Esophagus muscularis mucosa (tissue), 4 donors: Measurements from ENCODE around the gene TP53BP1. TPM values are rescaled to one million over a fixed set of nuclear protein-coding genes. Genes with fewer than 3 reads are reported as not detected.

ENCODE experiments used
- DNase-seq: peaks from one replicate; pipeline ENCODE4 v3.0.0-alpha.2; 2017; ENCODE audit errors: extremely low spot score
- H3K27ac ChIP-seq, 4 donors: fragments of 200-600 bp; sonication (generic); replicated peaks in 1 of 4; 1 replicate in 3 of 4; 2 replicates in 1 of 4; pipeline ENCODE4 v1.5.1; 2016 to 2019; ENCODE audit warnings: mild to moderate bottlenecking in 1 of 4
- H3K27me3 ChIP-seq, 4 donors: fragments of 200-600 bp; sonication (generic); one replicate each; pipeline versions ENCODE4 v1.5.1 to v1.6.0; 2016 to 2019
- H3K36me3 ChIP-seq, 4 donors: fragments of 200-600 bp; sonication (generic); one replicate each; pipeline ENCODE4 v1.5.1; 2016 to 2019
- H3K4me1 ChIP-seq, 4 donors: fragments of 200-600 bp; sonication (generic); one replicate each; pipeline ENCODE4 v1.5.1; 2016 to 2019
- H3K4me3 ChIP-seq, 4 donors: fragments of 200-600 bp; sonication (generic); 1 replicate in 2 of 4; 2 replicates in 2 of 4; pipeline ENCODE4 v1.5.1; 2016 to 2019; ENCODE audit warnings: mild to moderate bottlenecking in 4 of 4, moderate library complexity in 1 of 4
- H3K9me3 ChIP-seq, 4 donors: fragments of 200-600 bp; sonication (generic); 1 replicate in 3 of 4; 2 replicates in 1 of 4; pipeline ENCODE4 v1.5.1; 2016 to 2019
- EP300 ChIP-seq: sonication (generic); formaldehyde crosslinking; IDR thresholded peaks from one replicate; pipeline ENCODE4 v1.6.1; 2017; ENCODE audit warnings: antibody characterized with exemption
- POLR2A ChIP-seq: fragments of 450-650 bp; IDR thresholded peaks from one replicate; pipeline ENCODE4 v1.6.1; 2017; ENCODE audit warnings: antibody characterized with exemption, moderate library complexity, mild to moderate bottlenecking, low read depth
- POLR2AphosphoS5 ChIP-seq, 2 donors: sonication (generic); formaldehyde crosslinking; IDR thresholded peaks; one replicate each; pipeline ENCODE4 v1.6.1; 2017; ENCODE audit warnings: antibody characterized with exemption in 2 of 2
- WGBS: methylation state at CpG from one replicate; pipeline ENCODE4 v1.1.5; 2018; 5-methylcytosine and 5-hydroxymethylcytosine counted together
- intact Hi-C: fragments of 100-400 bp; cut with DNase I; formaldehyde crosslinking; loops from one replicate; pipeline ENCODE4 v1.15.1; 2023
- total RNA-seq, 4 donors: library from RNA; depleted of rRNA; stranded (reverse); fragments of >200 nt; gene quantifications; one replicate each; pipeline versions ENCODE4 v1.1.0 to v1.2.1, GENCODE V29; 2016
- TF ChIP-seq, protein P1 (sequence below), 3 experiments: fragments of 200-600 bp in 2 of 3; fragments of 450-650 bp in 1 of 3; sonication (generic) in 2 of 3; IDR thresholded peaks; one replicate each; pipeline ENCODE4 v1.5.1; 2017 to 2019; ENCODE audit warnings: antibody characterized with exemption in 3 of 3, mild to moderate bottlenecking in 2 of 3, moderate library complexity in 1 of 3

The TP53BP1 gene
- total RNA-seq, 4 donors from 2014 or later, result 24.7 to 29.9 (median 27.0) TPM

DNA sequence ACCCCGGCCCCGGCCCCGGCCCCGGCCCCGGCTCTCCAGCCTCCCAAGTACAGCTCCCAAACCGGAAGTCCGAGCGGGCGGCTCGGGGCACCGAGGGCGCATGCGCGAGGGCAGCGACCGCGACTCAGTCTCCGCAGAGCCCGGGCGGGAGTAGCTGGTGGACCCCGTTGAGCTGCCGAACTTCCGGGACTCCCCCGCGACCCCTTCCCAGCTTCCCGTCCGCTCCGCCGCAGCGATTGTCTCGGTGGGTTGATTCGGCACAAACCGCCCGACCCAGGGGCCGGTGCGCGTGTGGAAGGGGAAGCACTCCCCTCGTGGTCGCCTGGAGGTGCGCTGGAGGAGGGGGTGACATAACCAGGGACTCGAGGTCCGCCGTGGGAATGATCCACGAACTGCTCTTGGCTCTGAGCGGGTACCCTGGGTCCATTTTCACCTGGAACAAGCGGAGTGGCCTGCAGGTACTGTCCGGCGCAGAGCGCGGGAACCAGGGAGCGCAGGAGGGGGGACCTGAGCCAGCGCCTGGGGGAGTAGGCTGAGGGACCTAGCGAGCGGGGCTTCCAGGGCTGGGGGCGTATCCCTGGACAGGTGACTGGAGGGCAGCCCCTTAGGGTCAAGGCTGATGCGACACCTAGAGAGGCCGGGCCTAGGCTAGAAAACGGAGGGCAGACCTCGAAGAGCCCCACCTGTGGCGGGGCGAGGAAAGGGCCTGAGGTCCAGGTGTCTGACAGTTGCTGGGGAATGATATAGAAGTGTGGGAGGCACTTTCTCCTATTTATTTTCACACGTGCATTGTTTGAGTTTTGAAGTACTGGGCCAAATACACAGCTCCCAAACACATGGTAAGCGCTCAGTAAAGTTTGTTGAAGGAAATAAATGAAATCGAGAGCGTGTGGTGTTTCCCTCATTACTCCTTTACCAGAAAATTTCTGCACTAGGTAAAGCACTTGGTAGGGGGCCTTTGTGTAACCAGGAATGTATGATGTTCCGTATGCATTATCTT, 121.7 kb downstream of the TP53BP1 start, which contains the start of the genes TUBGCP4 and ZSCAN29:
Gene TUBGCP4 (plus strand): TSS at position 127 of the 1,000 bp plus-strand sequence. CDS start 254 bp downstream, at position 381.
Gene ZSCAN29 (minus strand): TSS at position 69 of the 1,000 bp plus-strand sequence. CDS start 1,130 bp downstream, outside the sequence.
- intact Hi-C loops, result loop anchor here (5.0 kb wide), 1 partner anchor 39 kb away; the partner anchor contains the start of gene LCMT2
- H3K4me1 ChIP-seq, result peaks cover 26 to 34% (median 33%) of the 10 kb centered on the region in 4 donors
- H3K27ac ChIP-seq, result peak within 1 kb of the TSS; percentile 75 to 84 (median 79)
- TF ChIP-seq POLR2AphosphoS5 (IDR thresholded peaks at IDR 0.05) (peak; percentile 58 to 68), EP300 (no peak), POLR2A (no peak)
- TF ChIP-seq, protein P1, sequence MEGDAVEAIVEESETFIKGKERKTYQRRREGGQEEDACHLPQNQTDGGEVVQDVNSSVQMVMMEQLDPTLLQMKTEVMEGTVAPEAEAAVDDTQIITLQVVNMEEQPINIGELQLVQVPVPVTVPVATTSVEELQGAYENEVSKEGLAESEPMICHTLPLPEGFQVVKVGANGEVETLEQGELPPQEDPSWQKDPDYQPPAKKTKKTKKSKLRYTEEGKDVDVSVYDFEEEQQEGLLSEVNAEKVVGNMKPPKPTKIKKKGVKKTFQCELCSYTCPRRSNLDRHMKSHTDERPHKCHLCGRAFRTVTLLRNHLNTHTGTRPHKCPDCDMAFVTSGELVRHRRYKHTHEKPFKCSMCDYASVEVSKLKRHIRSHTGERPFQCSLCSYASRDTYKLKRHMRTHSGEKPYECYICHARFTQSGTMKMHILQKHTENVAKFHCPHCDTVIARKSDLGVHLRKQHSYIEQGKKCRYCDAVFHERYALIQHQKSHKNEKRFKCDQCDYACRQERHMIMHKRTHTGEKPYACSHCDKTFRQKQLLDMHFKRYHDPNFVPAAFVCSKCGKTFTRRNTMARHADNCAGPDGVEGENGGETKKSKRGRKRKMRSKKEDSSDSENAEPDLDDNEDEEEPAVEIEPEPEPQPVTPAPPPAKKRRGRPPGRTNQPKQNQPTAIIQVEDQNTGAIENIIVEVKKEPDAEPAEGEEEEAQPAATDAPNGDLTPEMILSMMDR (IDR thresholded peaks at IDR 0.05), result peak in 2 of 3 experiments; percentile 9 to 38
- 9% methylated on average over 18 of the region's 66 CpGs for WGBS
- H3K27me3 ChIP-seq, result no peaks in the 10 kb centered on the region
- peak; percentile 94 for DNase-seq
- no peaks in the 10 kb centered on the region for H3K9me3 ChIP-seq
- peaks cover 1 to 20% (median 12%) of the 10 kb centered on the region in 4 donors for H3K36me3 ChIP-seq
- peak within 1 kb of the TSS; percentile 66 to 97 (median 80) for H3K4me3 ChIP-seq

DNA sequence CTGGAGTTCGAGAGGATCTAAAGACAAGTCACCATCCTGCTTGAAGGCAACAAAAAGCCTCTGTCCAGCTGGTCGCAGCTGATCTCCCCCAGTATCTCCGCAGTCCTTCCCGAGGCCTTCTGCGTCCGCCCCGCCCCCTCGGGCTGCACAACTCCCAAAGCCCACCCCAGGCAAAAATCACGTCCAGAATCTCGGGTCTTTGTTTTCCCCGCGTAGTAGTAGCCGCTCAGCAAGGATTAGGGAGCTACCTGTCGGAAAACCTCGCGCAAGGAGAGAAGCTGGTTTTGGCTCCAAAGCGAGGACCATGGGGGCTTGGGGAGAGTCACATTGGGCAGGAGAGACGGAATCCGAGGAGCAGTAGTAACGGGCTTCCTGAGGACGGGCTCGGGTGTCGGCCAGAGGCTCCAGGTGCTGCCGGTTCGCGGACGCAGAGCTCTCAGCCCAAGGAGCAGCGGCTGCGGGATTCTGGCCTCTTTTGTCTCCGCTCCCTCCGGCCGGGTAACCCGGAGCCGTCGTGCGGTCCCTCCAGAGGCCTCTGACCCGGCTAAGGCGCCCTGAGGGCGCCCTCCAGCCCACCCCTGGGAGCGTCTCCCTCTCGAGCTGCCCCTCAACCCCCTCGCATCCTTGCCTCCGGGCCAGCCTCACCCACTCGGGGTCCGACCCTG, 122.5 kb downstream of the TP53BP1 start:
- DNase-seq, result no peak
- Histone ChIP-seq H3K4me1 (peaks cover 26 to 34% (median 33%) of the 10 kb centered on the region in 4 donors), H3K27ac (peak overlapping the region; percentile 75 to 84 (median 79)), H3K36me3 (peaks cover 7 to 27% (median 19%) of the 10 kb centered on the region in 4 donors), H3K27me3 (no peaks in the 10 kb centered on the region), H3K4me3 (peak overlapping the region; percentile 66 to 97 (median 80)), H3K9me3 (no peaks in the 10 kb centered on the region)
- intact Hi-C loops, result loop anchor here (5.0 kb wide), 1 partner anchor 38 kb away; the partner anchor contains the start of gene LCMT2
- under 1% methylated on average over 28 of the region's 45 CpGs for WGBS
- TF ChIP-seq POLR2A (no peak), EP300 (no peak), POLR2AphosphoS5 (IDR thresholded peaks at IDR 0.05) (no peak)
- TF ChIP-seq, protein P1 (IDR thresholded peaks at IDR 0.05), result no peak

DNA sequence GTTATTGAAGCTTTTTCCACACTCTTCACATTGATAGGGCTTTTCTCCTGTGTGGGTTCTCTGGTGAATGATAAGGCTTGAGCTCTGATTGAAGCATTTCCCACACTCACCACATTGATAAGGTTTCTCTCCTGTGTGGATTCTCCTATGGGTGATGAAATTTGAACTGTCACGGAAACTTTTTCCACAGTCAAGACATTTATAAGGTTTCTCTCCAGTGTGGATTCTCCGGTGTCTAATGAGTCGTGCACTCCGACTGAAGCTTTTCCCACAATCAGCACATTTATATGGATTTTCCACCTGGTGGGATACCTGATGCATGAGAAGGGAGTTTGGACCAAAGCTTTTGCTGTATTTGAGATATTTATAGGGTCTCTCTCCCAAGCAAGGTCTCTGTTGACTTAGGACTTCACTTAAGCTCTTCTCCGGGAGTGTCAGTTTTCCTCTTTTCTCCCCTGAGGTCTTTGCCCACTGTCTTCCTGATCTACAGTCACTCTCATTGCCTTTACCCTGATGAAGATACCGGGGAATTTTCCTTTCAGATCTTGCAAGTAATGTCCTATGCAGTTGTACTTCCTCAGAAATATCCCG, 131.5 kb downstream of the TP53BP1 start:
- intact Hi-C loops, result no loop called here
- Histone ChIP-seq H3K4me3 (no peak overlapping the region), H3K36me3 (peaks cover 42 to 87% (median 72%) of the 10 kb centered on the region in 4 donors), H3K27me3 (no peaks in the 10 kb centered on the region), H3K27ac (no peak overlapping the region), H3K4me1 (no peaks in the 10 kb centered on the region), H3K9me3 (peaks cover 12 to 61% (median 46%) of the 10 kb centered on the region in 4 donors)
- over 99% methylated on average over 7 of the region's 7 CpGs for WGBS
- no peak for TF ChIP-seq POLR2AphosphoS5 (IDR thresholded peaks at IDR 0.05)
- no peak for TF ChIP-seq EP300
- DNase-seq, result no peak

DNA sequence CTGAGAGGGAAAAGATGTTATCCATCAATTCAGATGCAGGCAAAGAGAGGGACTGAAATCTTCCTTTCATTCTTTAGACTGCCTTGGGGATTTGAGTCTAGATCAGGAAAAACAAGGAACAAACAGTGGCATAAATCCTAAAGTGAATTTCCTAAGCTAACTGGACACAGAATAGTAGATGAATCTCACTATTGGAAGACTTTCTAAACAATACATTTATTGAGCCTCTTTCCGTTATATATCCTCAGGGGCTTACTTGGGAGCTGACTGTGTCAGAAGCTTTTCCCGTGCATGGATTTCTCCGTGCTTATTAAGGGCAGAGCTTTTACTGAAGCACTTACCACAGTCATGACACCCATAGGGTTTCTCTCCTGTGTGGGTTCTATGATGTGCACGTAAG, 132.1 kb downstream of the TP53BP1 start:
- TF ChIP-seq POLR2AphosphoS5 (IDR thresholded peaks at IDR 0.05) (no peak), POLR2A (no peak), EP300 (no peak)
- TF ChIP-seq, protein P1 (IDR thresholded peaks at IDR 0.05), result no peak
- DNase-seq, result no peak
- no peaks in the 10 kb centered on the region for H3K4me1 ChIP-seq
- peaks cover 37 to 81% (median 66%) of the 10 kb centered on the region in 4 donors for H3K36me3 ChIP-seq
- peaks cover 12 to 61% (median 46%) of the 10 kb centered on the region in 4 donors for H3K9me3 ChIP-seq
- 99% methylated on average over 4 of the region's 4 CpGs for WGBS
- no peak overlapping the region for H3K27ac ChIP-seq
- no peak overlapping the region for H3K4me3 ChIP-seq
- intact Hi-C loops, result no loop called here
- no peaks in the 10 kb centered on the region for H3K27me3 ChIP-seq

Other genes with a start within 250 kb of the TP53BP1 start
- gene TGM5, start 226.2 kb downstream of the TP53BP1 start, total RNA-seq, result under 1 TPM; under 0.01 to 0.91 (median 0.25) TPM
- gene TGM7, start 190.9 kb downstream of the TP53BP1 start, total RNA-seq, result not detected
- gene LCMT2, start 162.6 kb downstream of the TP53BP1 start, total RNA-seq, result 1 to 10 TPM; 5.4 to 9.3 (median 7.1) TPM
- 10 to 100 TPM; 17.4 to 34.6 (median 21.5) TPM for gene ZSCAN29, start 122.1 kb downstream of the TP53BP1 start, total RNA-seq
- gene TUBGCP4, start 122.1 kb downstream of the TP53BP1 start, total RNA-seq, result 10 to 100 TPM in 3 of 4 donors, 1 to 10 TPM in 1; 9.3 to 17.0 (median 14.1) TPM
- 10 to 100 TPM; 30.0 to 59.5 (median 37.4) TPM for gene MAP1A, start 24.5 kb upstream of the TP53BP1 start, total RNA-seq
- 10 to 100 TPM in 3 of 4 donors, 1 to 10 TPM in 1; 9.8 to 73.4 (median 23.3) TPM for gene PPIP5K1, start 97.1 kb upstream of the TP53BP1 start, total RNA-seq
- 1 to 10 TPM in 2 of 4 donors, under 1 TPM in 2; 0.13 to 2.2 (median 0.87) TPM for gene CKMT1B, start 100.9 kb upstream of the TP53BP1 start, total RNA-seq
- gene STRC, start 125.6 kb upstream of the TP53BP1 start, total RNA-seq, result under 1 TPM in 2 of 4 donors, not detected in 2; under 0.01 to 0.06 TPM
- 1 to 10 TPM in 2 of 4 donors, under 1 TPM in 2; 0.66 to 2.8 (median 1.4) TPM for gene CATSPER2, start 155.7 kb upstream of the TP53BP1 start, total RNA-seq
- gene CKMT1A, start 200.7 kb upstream of the TP53BP1 start, total RNA-seq, result under 1 TPM in 1 of 4 donors, not detected in 3; 0.17 TPM